T-cell (primary cell): ENCODE results near the gene MRPL4. TPM values are rescaled to one million over a fixed set of nuclear protein-coding genes. Genes with fewer than 3 reads are reported as not detected.

Experiments used
- ATAC-seq, 4 experiments: fragments of 200-7000 bp in 3 of 4; fragments of 150-1000 bp in 1 of 4; cut with Tn5 transposase; replicated peaks in 1 of 4; 1 replicate in 3 of 4; 2 replicates in 1 of 4; pipeline ENCODE4 v1.10.0; 2021; ENCODE audit warnings: moderate library complexity in 3 of 4, mild to moderate bottlenecking in 2 of 4, moderate number of reproducible peaks in 1 of 4
- CTCF ChIA-PET, 2 donors: fragments of 300-600 bp; sonication (Branson Sonifier 250); formaldehyde crosslinking; loops; one replicate each; lab custom pipeline; 2022; ENCODE audit warnings: antibody characterized with exemption in 2 of 2; lab: Charles Lee
- POLR2A ChIA-PET, 2 donors: fragments of 300-600 bp; sonication (Branson Sonifier 250); formaldehyde crosslinking; loops; one replicate each; lab custom pipeline; 2022; ENCODE audit warnings: antibody characterized with exemption in 2 of 2; lab: Charles Lee
- DNase-seq, 35 experiments: peaks; one replicate each; pipeline versions ENCODE4 v3.0.0 to v3.0.0-alpha.2; 2013 to 2023
- H3K27ac ChIP-seq: one replicate; pipeline ENCODE4 v1.5.1; 2013; ENCODE audit warnings: low read length
- H3K27me3 ChIP-seq, 2 experiments: replicated peaks in 1 of 2; 1 replicate in 1 of 2; 2 replicates in 1 of 2; pipeline versions ENCODE4 v1.6.1 to v1.7.0; 2013; ENCODE audit warnings: low read length in 1 of 2, mixed read lengths in 1 of 2; ENCODE audit not compliant: control insufficient read depth in 2 of 2, insufficient read depth in 2 of 2; ENCODE audit errors: extremely low read depth in 1 of 2
- H3K36me3 ChIP-seq, 2 donors: 1 replicate in 1 of 2; 2 replicates in 1 of 2; pipeline versions ENCODE4 v1.6.1 to v1.7.0; 2013; ENCODE audit warnings: low read length in 1 of 2; ENCODE audit not compliant: control insufficient read depth in 2 of 2, insufficient read depth in 1 of 2; ENCODE audit errors: extremely low read depth in 1 of 2
- H3K4me1 ChIP-seq, 2 experiments: 1 replicate in 1 of 2; 2 replicates in 1 of 2; pipeline versions ENCODE4 v1.6.1 to v1.7.0; 2013; ENCODE audit warnings: low read length in 2 of 2, mixed read lengths in 1 of 2; ENCODE audit not compliant: insufficient read depth in 2 of 2, control insufficient read depth in 1 of 2; ENCODE audit errors: extremely low read depth in 1 of 2
- H3K4me3 ChIP-seq, 2 donors: 1 replicate in 1 of 2; 2 replicates in 1 of 2; pipeline versions ENCODE4 v1.5.1 to v1.7.0; 2013; ENCODE audit warnings: mild to moderate bottlenecking in 2 of 2, low read length in 1 of 2, moderate library complexity in 1 of 2; ENCODE audit not compliant: control insufficient read depth in 1 of 2; ENCODE audit errors: extremely low read depth in 1 of 2
- H3K9me3 ChIP-seq: 2 replicates; pipeline ENCODE4 v1.7.0; 2013
- H3K27ac Mint-ChIP-seq, 2 donors: one replicate each; pipeline ENCODE4 v1.8.0; 2020 to 2021; ENCODE audit warnings: mild to moderate bottlenecking in 2 of 2, mixed read lengths in 2 of 2
- H3K27me3 Mint-ChIP-seq, 2 donors: one replicate each; pipeline ENCODE4 v1.8.0; 2021 to 2022; ENCODE audit warnings: mixed read lengths in 2 of 2
- H3K36me3 Mint-ChIP-seq: one replicate; pipeline ENCODE4 v1.8.0; 2021; ENCODE audit warnings: mixed read lengths
- H3K4me1 Mint-ChIP-seq, 3 donors: one replicate each; pipeline ENCODE4 v1.8.0; 2020 to 2022; ENCODE audit warnings: mixed read lengths in 3 of 3, mild to moderate bottlenecking in 1 of 3
- H3K4me3 Mint-ChIP-seq, 3 donors: one replicate each; pipeline ENCODE4 v1.8.0; 2020 to 2022; ENCODE audit warnings: mild to moderate bottlenecking in 3 of 3, mixed read lengths in 3 of 3, moderate library complexity in 3 of 3
- H3K9me3 Mint-ChIP-seq, 3 donors: one replicate each; pipeline ENCODE4 v1.8.0; 2020 to 2022; ENCODE audit warnings: mixed read lengths in 3 of 3
- WGBS: methylation state at CpG from one replicate; pipeline ENCODE4 v1.1.5; 2013; ENCODE audit warnings: missing lambda C conversion rate; ENCODE audit not compliant: insufficient coverage; 5-methylcytosine and 5-hydroxymethylcytosine counted together
- total RNA-seq, 35 experiments: library from RNA in 6 of 35; stranded (reverse) in 6 of 35; fragments of 120-200 nt in 1 of 35; gene quantifications; one replicate each; pipeline versions ENCODE4 v1.2.1 to v1.2.4 and lab custom pipeline; 2013 to 2026

MRPL4 gene
- total RNA-seq, 5 donors from 2014 or later (not counting 1 experiment from before 2014, with no cell fraction given), result 32.9 to 56.6 (median 53.1) TPM

GRCh38 chr19:10270616-10271394 lies 18.8 kb downstream of the MRPL4 start, which contains the start of gene ICAM1:
Gene ICAM1, plus strand, starts transcription at chr19:10271120. Its CDS starts 40 bp downstream, at chr19:10271160.
- peaks cover 7% of the 10 kb centered on the region for H3K36me3 Mint-ChIP-seq
- peak within 1 kb of the TSS; percentile 94 for H3K27ac ChIP-seq
- under 1% methylated on average over 48 of the region's 51 CpGs for WGBS
- peak within 1 kb of the TSS; percentile 60 to 81 for H3K4me3 ChIP-seq
- no peaks in the 10 kb centered on the region for H3K9me3 ChIP-seq
- H3K27ac Mint-ChIP-seq, result peak within 1 kb of the TSS; percentile 82 to 87
- no peaks in the 10 kb centered on the region for H3K27me3 ChIP-seq
- H3K4me3 Mint-ChIP-seq, result peak within 1 kb of the TSS; percentile 81 to 84 (median 81)
- peaks cover 3 to 36% of the 10 kb centered on the region in 2 experiments for H3K4me1 ChIP-seq
- DNase-seq, result peak in 34 of 35 experiments; percentile 46 to 84 (median 64)
- CTCF ChIA-PET, result interaction anchor here (0.5 to 4.7 kb wide), 21 partner anchors 9 to 536 kb away, joined by 3 to 75 read pairs (median 6); partner anchors contain the start of genes ICAM5 (in 1 of the 2), MRPL4 (in 1 of the 2), RAVER1 (in 1 of the 2) and TYK2 (in 1 of the 2)
- peaks cover 22 to 33% (median 27%) of the 10 kb centered on the region in 3 donors for H3K4me1 Mint-ChIP-seq
- peak; percentile 64 to 73 (median 69) for ATAC-seq
- POLR2A ChIA-PET, result interaction anchor here in 1 of 2 donors (0.5 to 1.3 kb wide), 5 partner anchors 10 to 157 kb away, joined by 3 to 9 read pairs (median 4); no protein-coding TSS in a partner anchor
- no peaks in the 10 kb centered on the region for H3K27me3 Mint-ChIP-seq
- peaks cover 0 to 11% of the 10 kb centered on the region in 2 donors for H3K36me3 ChIP-seq
- H3K9me3 Mint-ChIP-seq, result no peaks in the 10 kb centered on the region

GRCh38 chr19:10271543-10272086 lies 19.6 kb downstream of the MRPL4 start:
- 28% methylated on average over 8 of the region's 12 CpGs for WGBS

GRCh38 chr19:10274589-10274988 lies 22.6 kb downstream of the MRPL4 start:
- ChIA-PET CTCF (no interaction called here), POLR2A (no interaction called here)
- 95% methylated on average over 10 of the region's 10 CpGs for WGBS
- Mint-ChIP-seq H3K36me3 (peaks cover 10% of the 10 kb centered on the region), H3K27ac (peak overlapping the region; percentile 76 to 79), H3K27me3 (no peaks in the 10 kb centered on the region), H3K4me3 (no peak overlapping the region), H3K9me3 (no peaks in the 10 kb centered on the region), H3K4me1 (peaks cover 24 to 35% (median 27%) of the 10 kb centered on the region in 3 donors)
- DNase-seq (no peak), ATAC-seq (no peak)
- H3K27me3 ChIP-seq, result no peaks in the 10 kb centered on the region
- H3K36me3 ChIP-seq, result peaks cover 0 to 13% of the 10 kb centered on the region in 2 donors
- no peak overlapping the region for H3K27ac ChIP-seq
- H3K4me1 ChIP-seq, result peaks cover 3 to 33% of the 10 kb centered on the region in 2 experiments
- H3K9me3 ChIP-seq, result no peaks in the 10 kb centered on the region
- no peak overlapping the region for H3K4me3 ChIP-seq

More at GRCh38 chr19:10271543-10272086, 19.6 kb downstream of the MRPL4 start:
- H3K4me1 ChIP-seq, result peaks cover 3 to 36% of the 10 kb centered on the region in 2 experiments
- peak overlapping the region; percentile 94 for H3K27ac ChIP-seq
- H3K27me3 Mint-ChIP-seq, result no peaks in the 10 kb centered on the region
- DNase-seq (peak in 11 of 35 experiments; percentile 29 to 79 (median 37)), ATAC-seq (peak in 1 of 4 experiments; percentile 35)
- peaks cover 7% of the 10 kb centered on the region for H3K36me3 Mint-ChIP-seq
- H3K36me3 ChIP-seq, result peaks cover 0 to 11% of the 10 kb centered on the region in 2 donors
- peak overlapping the region; percentile 81 to 84 (median 81) for H3K4me3 Mint-ChIP-seq
- peaks cover 22 to 33% (median 27%) of the 10 kb centered on the region in 3 donors for H3K4me1 Mint-ChIP-seq
- H3K27me3 ChIP-seq, result no peaks in the 10 kb centered on the region
- peak overlapping the region in 1 of 2 donors; percentile 60 for H3K4me3 ChIP-seq
- no peaks in the 10 kb centered on the region for H3K9me3 Mint-ChIP-seq
- ChIA-PET POLR2A (interaction anchor here in 1 of 2 donors (0.5 to 1.3 kb wide), 3 partner anchors 9 to 156 kb away, joined by 3 to 9 read pairs (median 4); no protein-coding TSS in a partner anchor), CTCF (interaction anchor here (0.5 to 4.7 kb wide), 19 partner anchors 8 to 535 kb away, joined by 3 to 75 read pairs (median 6); partner anchors contain the start of genes ICAM5 (in 1 of the 2), MRPL4 (in 1 of the 2), RAVER1 (in 1 of the 2) and TYK2 (in 1 of the 2))
- peak overlapping the region; percentile 82 to 87 for H3K27ac Mint-ChIP-seq
- H3K9me3 ChIP-seq, result no peaks in the 10 kb centered on the region

GRCh38 chr19:10277795-10278589 lies 26.0 kb downstream of the MRPL4 start:
- no peak overlapping the region for H3K27ac ChIP-seq
- Mint-ChIP-seq H3K4me3 (no peak overlapping the region), H3K27ac (no peak overlapping the region), H3K27me3 (no peaks in the 10 kb centered on the region), H3K36me3 (peaks cover 14% of the 10 kb centered on the region), H3K4me1 (peaks cover 11 to 14% (median 13%) of the 10 kb centered on the region in 3 donors), H3K9me3 (no peaks in the 10 kb centered on the region)
- H3K27me3 ChIP-seq, result no peaks in the 10 kb centered on the region
- CTCF ChIA-PET, result interaction anchor here in 1 of 2 donors (0.5 kb wide), 1 partner anchor 286 kb away, joined by 3 read pairs; no protein-coding TSS in a partner anchor
- POLR2A ChIA-PET, result interaction anchor here (0.7 to 1.0 kb wide), 2 partner anchors 8 to 10 kb away, joined by 3 to 13 read pairs; no protein-coding TSS in a partner anchor
- H3K36me3 ChIP-seq, result peaks cover 0 to 18% of the 10 kb centered on the region in 2 donors
- H3K9me3 ChIP-seq, result no peaks in the 10 kb centered on the region
- ATAC-seq (no peak), DNase-seq (no peak)
- WGBS, result 95% methylated on average over 5 of the region's 9 CpGs
- no peak overlapping the region for H3K4me3 ChIP-seq
- H3K4me1 ChIP-seq, result peaks cover 0 to 11% of the 10 kb centered on the region in 2 experiments

GRCh38 chr19:10278935-10279334 lies 26.9 kb downstream of the MRPL4 start:
- H3K27me3 ChIP-seq, result no peaks in the 10 kb centered on the region
- H3K4me3 ChIP-seq, result no peak overlapping the region
- no peak overlapping the region for H3K27ac ChIP-seq
- no peaks in the 10 kb centered on the region for H3K9me3 Mint-ChIP-seq
- ATAC-seq (no peak), DNase-seq (no peak)
- H3K27me3 Mint-ChIP-seq, result no peaks in the 10 kb centered on the region
- peaks cover 10 to 14% (median 11%) of the 10 kb centered on the region in 3 donors for H3K4me1 Mint-ChIP-seq
- H3K4me3 Mint-ChIP-seq, result no peak overlapping the region
- peaks cover 0 to 11% of the 10 kb centered on the region in 2 experiments for H3K4me1 ChIP-seq
- POLR2A ChIA-PET, result interaction anchor here in 1 of 2 donors (1.0 kb wide), 1 partner anchor 9 kb away, joined by 3 read pairs; no protein-coding TSS in a partner anchor
- H3K9me3 ChIP-seq, result no peaks in the 10 kb centered on the region
- peaks cover 18% of the 10 kb centered on the region for H3K36me3 Mint-ChIP-seq
- H3K27ac Mint-ChIP-seq, result peak overlapping the region in 1 of 2 donors; percentile 34
- CTCF ChIA-PET, result interaction anchor here in 1 of 2 donors (0.5 to 1.7 kb wide), 2 partner anchors 8 to 285 kb away, joined by 3 to 6 read pairs; partner anchors contain the start of gene ICAM1
- peaks cover 0 to 27% of the 10 kb centered on the region in 2 donors for H3K36me3 ChIP-seq
- 91% methylated on average over 1 of the region's 1 CpG for WGBS
